OCI-LY1 (cell line): Measurements from ENCODE around the gene BMAL2.

Experiments used
- H2AFZ ChIP-seq: fragments of 200-600 bp; sonication (generic), shearing (Covaris generic); 2 replicates; pipeline ENCODE4 v1.6.0; 2014; ENCODE audit warnings: antibody characterized with exemption, mild to moderate bottlenecking, low read length
- H3F3A ChIP-seq: fragments of 200-600 bp; sonication (generic), shearing (Covaris generic); 2 replicates; pipeline ENCODE4 v1.6.0; 2014; ENCODE audit warnings: mild to moderate bottlenecking, antibody characterized with exemption, low read length, moderate library complexity; ENCODE audit not compliant: insufficient read depth
- H3K27ac ChIP-seq: fragments of 200-600 bp; sonication (generic); 2 replicates; pipeline ENCODE4 v1.5.1; 2014; ENCODE audit warnings: low read length, mixed run types, mild to moderate bottlenecking, low read depth; ENCODE audit not compliant: poor library complexity, severe bottlenecking
- H3K27me3 ChIP-seq: fragments of 200-600 bp; sonication (generic); 2 replicates; pipeline ENCODE4 v1.6.0; 2014; ENCODE audit warnings: antibody characterized with exemption, mild to moderate bottlenecking, low read length, moderate library complexity; ENCODE audit not compliant: insufficient read depth
- H3K36me3 ChIP-seq: fragments of 200-600 bp; sonication (generic); 2 replicates; pipeline ENCODE4 v1.6.1; 2014; ENCODE audit warnings: mild to moderate bottlenecking, antibody characterized with exemption, low read length, moderate library complexity, mixed read lengths; ENCODE audit not compliant: insufficient read depth
- H3K4me1 ChIP-seq: fragments of 200-600 bp; sonication (generic); 2 replicates; pipeline ENCODE4 v1.5.1; 2014; ENCODE audit warnings: mild to moderate bottlenecking, low read length, moderate library complexity; ENCODE audit not compliant: insufficient read depth, severe bottlenecking
- H3K4me2 ChIP-seq: fragments of 200-600 bp; sonication (generic), shearing (Covaris generic); 2 replicates; pipeline ENCODE4 v1.6.1; 2014; ENCODE audit warnings: low read length
- H3K4me3 ChIP-seq: fragments of 200-600 bp; sonication (generic); 2 replicates; pipeline ENCODE4 v1.5.1; 2014; ENCODE audit warnings: low read length, low read depth, mild to moderate bottlenecking, mixed read lengths; ENCODE audit not compliant: poor library complexity, severe bottlenecking
- H3K79me2 ChIP-seq: fragments of 200-600 bp; shearing (Covaris generic); 2 replicates; pipeline ENCODE4 v1.6.1; 2016; ENCODE audit warnings: mixed run types, low read length, mixed read lengths; ENCODE audit not compliant: insufficient read depth
- H3K9ac ChIP-seq: fragments of 200-600 bp; sonication (generic), shearing (Covaris generic); 2 replicates; pipeline ENCODE4 v1.6.1; 2014; ENCODE audit warnings: mild to moderate bottlenecking, low read length, mixed read lengths
- H3K9me2 ChIP-seq: fragments of 200-600 bp; sonication (generic), shearing (Covaris generic); 2 replicates; pipeline ENCODE4 v1.6.1; 2014; ENCODE audit warnings: low read depth, mild to moderate bottlenecking, low read length, mixed read lengths
- H3K9me3 ChIP-seq: fragments of 200-600 bp; shearing (Covaris generic); 2 replicates; pipeline ENCODE4 v1.6.1; 2014; ENCODE audit warnings: low read length, mixed read lengths
- H4K20me1 ChIP-seq: fragments of 200-600 bp; sonication (generic), shearing (Covaris generic); 2 replicates; pipeline ENCODE4 v1.6.0; 2016; ENCODE audit warnings: mild to moderate bottlenecking, low read length; ENCODE audit not compliant: insufficient read depth
- EZH2 ChIP-seq: fragments of 200-600 bp; sonication (generic), shearing (Covaris generic); IDR thresholded peaks from 2 replicates; pipeline ENCODE4 v1.8.0; 2017; ENCODE audit warnings: borderline replicate concordance, mixed run types, mild to moderate bottlenecking, antibody characterized with exemption, low read length, moderate library complexity, mixed read lengths
- TF ChIP-seq, protein P1 (sequence below): fragments of 200-600 bp; sonication (generic), shearing (Covaris generic); IDR thresholded peaks from 2 replicates; pipeline ENCODE4 v1.5.1; 2017; ENCODE audit warnings: mild to moderate bottlenecking, antibody characterized with exemption, low read length, moderate library complexity, mixed read lengths

BMAL2 gene

DNA sequence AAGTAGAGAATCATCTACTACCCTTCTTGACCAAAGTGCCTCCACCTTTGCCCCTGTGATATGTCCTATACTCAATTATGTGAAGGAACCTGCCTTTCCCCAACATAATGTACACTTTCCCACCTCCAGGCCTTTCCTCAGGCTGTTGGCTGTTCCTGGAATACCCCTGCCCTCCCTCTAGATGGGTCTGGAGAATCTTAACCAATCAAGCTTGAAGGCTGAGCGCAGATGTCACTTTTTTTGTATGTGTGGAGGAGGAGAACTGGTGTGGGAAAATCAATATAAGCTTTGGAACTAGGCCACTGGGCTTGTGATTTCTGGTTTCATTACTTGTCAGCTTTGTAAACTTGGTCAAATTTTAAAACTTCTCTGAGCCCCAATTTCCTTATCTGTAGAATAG is 4.7 kb downstream of the BMAL2 start:
- Histone ChIP-seq H3K4me2 (no peak overlapping the region), H3K4me1 (peaks cover 11% of the 10 kb centered on the region), H3K9me2 (no peaks in the 10 kb centered on the region), H3K79me2 (no peaks in the 10 kb centered on the region), H3K9me3 (no peaks in the 10 kb centered on the region), H3K27ac (no peak overlapping the region), H3K9ac (no peak overlapping the region), H4K20me1 (no peaks in the 10 kb centered on the region), H2AFZ (no peak overlapping the region), H3K36me3 (no peaks in the 10 kb centered on the region), H3F3A (no peaks in the 10 kb centered on the region), H3K4me3 (no peak overlapping the region), H3K27me3 (no peaks in the 10 kb centered on the region; the same call in 1 of the 2 replicates)
- TF ChIP-seq, protein P1, sequence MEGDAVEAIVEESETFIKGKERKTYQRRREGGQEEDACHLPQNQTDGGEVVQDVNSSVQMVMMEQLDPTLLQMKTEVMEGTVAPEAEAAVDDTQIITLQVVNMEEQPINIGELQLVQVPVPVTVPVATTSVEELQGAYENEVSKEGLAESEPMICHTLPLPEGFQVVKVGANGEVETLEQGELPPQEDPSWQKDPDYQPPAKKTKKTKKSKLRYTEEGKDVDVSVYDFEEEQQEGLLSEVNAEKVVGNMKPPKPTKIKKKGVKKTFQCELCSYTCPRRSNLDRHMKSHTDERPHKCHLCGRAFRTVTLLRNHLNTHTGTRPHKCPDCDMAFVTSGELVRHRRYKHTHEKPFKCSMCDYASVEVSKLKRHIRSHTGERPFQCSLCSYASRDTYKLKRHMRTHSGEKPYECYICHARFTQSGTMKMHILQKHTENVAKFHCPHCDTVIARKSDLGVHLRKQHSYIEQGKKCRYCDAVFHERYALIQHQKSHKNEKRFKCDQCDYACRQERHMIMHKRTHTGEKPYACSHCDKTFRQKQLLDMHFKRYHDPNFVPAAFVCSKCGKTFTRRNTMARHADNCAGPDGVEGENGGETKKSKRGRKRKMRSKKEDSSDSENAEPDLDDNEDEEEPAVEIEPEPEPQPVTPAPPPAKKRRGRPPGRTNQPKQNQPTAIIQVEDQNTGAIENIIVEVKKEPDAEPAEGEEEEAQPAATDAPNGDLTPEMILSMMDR = no peak
- no peak for TF ChIP-seq EZH2

DNA sequence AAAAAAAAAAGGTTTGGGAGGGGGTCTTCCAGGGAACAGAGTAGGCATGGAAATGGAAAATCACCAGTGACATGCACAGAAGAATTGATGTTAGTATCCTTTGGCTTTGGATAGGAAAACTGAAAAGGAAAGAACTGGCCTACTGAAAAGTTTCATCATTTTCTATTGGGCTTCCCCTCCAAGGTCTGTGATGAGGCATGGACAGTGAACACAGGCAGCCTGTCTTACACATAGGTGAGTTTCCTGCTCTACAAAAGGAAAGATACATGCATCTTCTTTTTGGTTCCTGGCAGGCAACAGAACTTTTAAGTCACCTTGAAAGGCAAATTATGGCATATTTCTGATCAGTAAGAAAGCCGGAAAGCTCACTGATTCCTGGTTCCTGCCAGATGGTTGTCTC is 5.8 kb downstream of the BMAL2 start:
- Histone ChIP-seq H3K4me1 (peaks cover 6% of the 10 kb centered on the region), H3K36me3 (no peaks in the 10 kb centered on the region), H2AFZ (no peak overlapping the region), H3K9ac (no peak overlapping the region), H3K27ac (no peak overlapping the region), H4K20me1 (no peaks in the 10 kb centered on the region), H3K4me2 (no peak overlapping the region), H3K27me3 (no peaks in the 10 kb centered on the region; the same call in 1 of the 2 replicates), H3K4me3 (no peak overlapping the region), H3F3A (no peaks in the 10 kb centered on the region), H3K9me2 (no peaks in the 10 kb centered on the region), H3K79me2 (no peaks in the 10 kb centered on the region), H3K9me3 (no peaks in the 10 kb centered on the region)
- TF ChIP-seq, protein P1 = no peak
- no peak for TF ChIP-seq EZH2

DNA sequence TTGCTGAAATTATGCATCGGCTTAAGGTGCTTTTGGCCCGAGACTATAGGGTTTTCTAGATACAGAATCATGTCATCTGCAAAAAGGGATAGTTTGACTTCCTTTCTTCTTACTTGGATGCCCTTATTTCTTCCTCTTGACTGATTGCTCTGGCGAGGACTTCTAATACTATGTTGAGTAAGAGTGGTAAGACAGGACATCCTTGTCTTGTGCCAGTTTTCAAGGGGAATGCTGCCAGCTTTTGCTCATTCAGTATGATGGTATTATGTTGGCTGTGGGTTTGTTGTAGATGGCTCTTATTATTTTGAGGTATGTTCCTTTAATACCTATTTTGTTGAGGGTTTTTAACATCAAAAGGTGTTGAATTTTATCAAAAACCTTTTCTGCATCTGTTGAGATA is 8.3 kb downstream of the BMAL2 start:
- Histone ChIP-seq H3K27ac (no peak overlapping the region), H2AFZ (no peak overlapping the region), H3K36me3 (no peaks in the 10 kb centered on the region), H3K4me1 (no peaks in the 10 kb centered on the region), H3K4me2 (no peak overlapping the region), H3K9me2 (no peaks in the 10 kb centered on the region), H3K79me2 (no peaks in the 10 kb centered on the region), H3K9me3 (no peaks in the 10 kb centered on the region), H3K27me3 (no peaks in the 10 kb centered on the region; the same call in 1 of the 2 replicates), H4K20me1 (no peaks in the 10 kb centered on the region), H3K4me3 (no peak overlapping the region), H3K9ac (no peak overlapping the region), H3F3A (no peaks in the 10 kb centered on the region)
- TF ChIP-seq, protein P1 = no peak
- no peak for TF ChIP-seq EZH2
